Activated T-cell treated with anti-CD3 and anti-CD28 coated beads, Interleukin-2, amount 50 U/mL, for 4 hours (primary cell): ENCODE data around the gene SKP1. TPM values are rescaled to one million over a fixed set of nuclear protein-coding genes. Genes with fewer than 3 reads are reported as not detected.
"Not testable (repeated sequence)": the region's sequence is repeated elsewhere in the genome, so short reads cannot be mapped to it uniquely, and the experiment has no call there.

Experiments
- ATAC-seq, 2 donors: fragments of 200-7000 bp; cut with Tn5 transposase; one replicate each; pipeline ENCODE4 v1.10.0; 2021
- DNase-seq: peaks from one replicate; pipeline ENCODE4 v3.0.0-alpha.2; 2020
- H3K27me3 Mint-ChIP-seq: one replicate; pipeline ENCODE4 v1.8.0; 2021; ENCODE audit warnings: low read depth, mixed read lengths
- H3K36me3 Mint-ChIP-seq: one replicate; pipeline ENCODE4 v1.8.0; 2022; ENCODE audit warnings: mixed read lengths; ENCODE audit not compliant: insufficient read depth
- H3K4me1 Mint-ChIP-seq: one replicate; pipeline ENCODE4 v1.8.0; 2021; ENCODE audit warnings: low read depth, mixed read lengths
- H3K4me3 Mint-ChIP-seq: one replicate; pipeline ENCODE4 v1.8.0; 2021; ENCODE audit warnings: mild to moderate bottlenecking, moderate library complexity, mixed read lengths
- H3K9me3 Mint-ChIP-seq: one replicate; pipeline ENCODE4 v1.8.0; 2021; ENCODE audit warnings: mixed read lengths
- total RNA-seq, 3 donors: library from RNA; stranded (reverse); gene quantifications; one replicate each; pipeline ENCODE4 v1.2.1, GENCODE V29; 2021

The SKP1 gene
- total RNA-seq, 3 donors from 2014 or later = 273 to 286 (median 282) TPM

- H3K27me3 Mint-ChIP-seq = no peaks in the 10 kb centered on the region
- H3K9me3 Mint-ChIP-seq = no peaks in the 10 kb centered on the region
- H3K36me3 Mint-ChIP-seq = peaks cover 51% of the 10 kb centered on the region
- no peak overlapping the region for H3K4me3 Mint-ChIP-seq
- DNase-seq (no peak), ATAC-seq (no peak)
- peaks cover 70% of the 10 kb centered on the region for H3K4me1 Mint-ChIP-seq
These were observed 23.5 kb downstream of the SKP1 start for GRCh38 chr5:134153241-134153640.

- not testable (repeated sequence) for DNase-seq, ATAC-seq, H3K27me3 Mint-ChIP-seq, H3K4me3 Mint-ChIP-seq, H3K9me3 Mint-ChIP-seq
- Mint-ChIP-seq H3K36me3 (peaks cover 43% of the 10 kb centered on the region), H3K4me1 (peaks cover 61% of the 10 kb centered on the region)
These were observed 24.4 kb downstream of the SKP1 start for GRCh38 chr5:134152173-134152832.

- Mint-ChIP-seq H3K36me3 (peaks cover 45% of the 10 kb centered on the region), H3K4me1 (peaks cover 63% of the 10 kb centered on the region)
These were observed 25.0 kb downstream of the SKP1 start for GRCh38 chr5:134151723-134152122.

GRCh38 chr5:134149571-134150303, 27.0 kb downstream of the SKP1 start:
- H3K36me3 Mint-ChIP-seq = peaks cover 33% of the 10 kb centered on the region
- no peak for DNase-seq

More at GRCh38 chr5:134151723-134152122, 25.0 kb downstream of the SKP1 start:
- no peak overlapping the region for H3K4me3 Mint-ChIP-seq
- no peaks in the 10 kb centered on the region for H3K9me3 Mint-ChIP-seq
- ATAC-seq (no peak), DNase-seq (no peak)
- H3K27me3 Mint-ChIP-seq = no peaks in the 10 kb centered on the region

GRCh38 chr5:134148986-134149539, 27.7 kb downstream of the SKP1 start:
- Mint-ChIP-seq H3K27me3 (no peaks in the 10 kb centered on the region), H3K36me3 (peaks cover 34% of the 10 kb centered on the region), H3K4me1 (peaks cover 52% of the 10 kb centered on the region), H3K9me3 (no peaks in the 10 kb centered on the region), H3K4me3 (no peak overlapping the region)
- no peak for DNase-seq
- no peak for ATAC-seq

More at GRCh38 chr5:134149571-134150303, 27.0 kb downstream of the SKP1 start:
- ATAC-seq = no peak
- H3K4me3 Mint-ChIP-seq = no peak overlapping the region
- no peaks in the 10 kb centered on the region for H3K27me3 Mint-ChIP-seq
- no peaks in the 10 kb centered on the region for H3K9me3 Mint-ChIP-seq
- peaks cover 55% of the 10 kb centered on the region for H3K4me1 Mint-ChIP-seq

- no peaks in the 10 kb centered on the region for H3K9me3 Mint-ChIP-seq
- peaks cover 27% of the 10 kb centered on the region for H3K36me3 Mint-ChIP-seq
- no peak for ATAC-seq
- H3K4me3 Mint-ChIP-seq = no peak overlapping the region
- no peaks in the 10 kb centered on the region for H3K27me3 Mint-ChIP-seq
- no peak for DNase-seq
- H3K4me1 Mint-ChIP-seq = peaks cover 45% of the 10 kb centered on the region
These were observed 28.4 kb downstream of the SKP1 start for GRCh38 chr5:134148316-134148715.

GRCh38 chr5:134146651-134147518, 29.9 kb downstream of the SKP1 start:
- H3K36me3 Mint-ChIP-seq = peaks cover 28% of the 10 kb centered on the region
- DNase-seq (no peak), ATAC-seq (no peak)
- no peak overlapping the region for H3K4me3 Mint-ChIP-seq
- H3K9me3 Mint-ChIP-seq = no peaks in the 10 kb centered on the region
- H3K4me1 Mint-ChIP-seq = peaks cover 34% of the 10 kb centered on the region
- H3K27me3 Mint-ChIP-seq = no peaks in the 10 kb centered on the region

GRCh38 chr5:134145779-134146581, 30.8 kb downstream of the SKP1 start:
- Mint-ChIP-seq H3K9me3 (no peaks in the 10 kb centered on the region), H3K27me3 (no peaks in the 10 kb centered on the region), H3K4me1 (peaks cover 35% of the 10 kb centered on the region), H3K4me3 (no peak overlapping the region), H3K36me3 (peaks cover 32% of the 10 kb centered on the region)
- peak; percentile 78 to 79 for ATAC-seq
- DNase-seq = peak; percentile 87

GRCh38 chr5:134145041-134145757, 31.6 kb downstream of the SKP1 start:
- H3K36me3 Mint-ChIP-seq = peaks cover 34% of the 10 kb centered on the region
- H3K27me3 Mint-ChIP-seq = no peaks in the 10 kb centered on the region
- DNase-seq = no peak
- no peak for ATAC-seq
- no peak overlapping the region for H3K4me3 Mint-ChIP-seq
- H3K9me3 Mint-ChIP-seq = no peaks in the 10 kb centered on the region
- H3K4me1 Mint-ChIP-seq = peaks cover 35% of the 10 kb centered on the region

GRCh38 chr5:134143944-134144941, 32.5 kb downstream of the SKP1 start:
- no peaks in the 10 kb centered on the region for H3K27me3 Mint-ChIP-seq
- no peak overlapping the region for H3K4me3 Mint-ChIP-seq
- DNase-seq = no peak
- peaks cover 33% of the 10 kb centered on the region for H3K36me3 Mint-ChIP-seq
- no peak for ATAC-seq
- peaks cover 37% of the 10 kb centered on the region for H3K4me1 Mint-ChIP-seq
- no peaks in the 10 kb centered on the region for H3K9me3 Mint-ChIP-seq

- ATAC-seq = no peak
- Mint-ChIP-seq H3K4me1 (peaks cover 42% of the 10 kb centered on the region), H3K9me3 (no peaks in the 10 kb centered on the region), H3K36me3 (peaks cover 34% of the 10 kb centered on the region), H3K27me3 (no peaks in the 10 kb centered on the region), H3K4me3 (no peak overlapping the region)
- DNase-seq = no peak
These were observed 33.3 kb downstream of the SKP1 start for GRCh38 chr5:134143431-134143830.

GRCh38 chr5:134142806-134143205, 33.9 kb downstream of the SKP1 start:
- H3K36me3 Mint-ChIP-seq = peaks cover 36% of the 10 kb centered on the region

More at GRCh38 chr5:134142806-134143205, 33.9 kb downstream of the SKP1 start:
- H3K27me3 Mint-ChIP-seq = no peaks in the 10 kb centered on the region
- DNase-seq = no peak
- no peaks in the 10 kb centered on the region for H3K9me3 Mint-ChIP-seq
- no peak overlapping the region for H3K4me3 Mint-ChIP-seq
- no peak for ATAC-seq
- H3K4me1 Mint-ChIP-seq = peaks cover 48% of the 10 kb centered on the region
